NB4 (cell line): ENCODE results near the gene CSMD2.

Source experiments
- DNase-seq: peaks from one replicate; pipeline ENCODE4 v3.0.0; 2010; ENCODE audit warnings: low read depth
- H3K4me3 ChIP-seq: one replicate; pipeline ENCODE4 v1.5.1; 2011; ENCODE audit warnings: mild to moderate bottlenecking, low read depth, low read length, moderate library complexity
- CTCF ChIP-seq: IDR thresholded peaks from one replicate; pipeline ENCODE4 v1.5.1; 2012; ENCODE audit warnings: low read depth, low read length
- MAX ChIP-seq: IDR thresholded peaks from 2 replicates; pipeline ENCODE4 v1.6.1; 2011; ENCODE audit warnings: low read depth, low read length
- MYC ChIP-seq: IDR thresholded peaks from 2 replicates; pipeline ENCODE4 v1.6.1; 2011; ENCODE audit warnings: low read depth, low read length
- POLR2A ChIP-seq: IDR thresholded peaks from 2 replicates; pipeline ENCODE4 v1.6.1; 2011; ENCODE audit warnings: mild to moderate bottlenecking; ENCODE audit not compliant: insufficient read length; ENCODE audit errors: extremely low read depth

Gene CSMD2

GRCh38 chr1:34052565-34052964 is 112.5 kb downstream of the CSMD2 start:
- no peak for DNase-seq
- H3K4me3 ChIP-seq: no peak overlapping the region
- TF ChIP-seq MYC (no peak), CTCF (no peak), MAX (no peak), POLR2A (no peak)

GRCh38 chr1:34050709-34051485 is 114.1 kb downstream of the CSMD2 start:
- TF ChIP-seq POLR2A (no peak), MAX (no peak), CTCF (no peak), MYC (no peak)
- H3K4me3 ChIP-seq: no peak overlapping the region
- DNase-seq: no peak

- no peak for DNase-seq
- no peak for TF ChIP-seq CTCF
- no peak for TF ChIP-seq MAX
- no peak for TF ChIP-seq MYC
- no peak for TF ChIP-seq POLR2A
- no peak overlapping the region for H3K4me3 ChIP-seq
These were observed 115.0 kb downstream of the CSMD2 start for GRCh38 chr1:34049994-34050393.

- TF ChIP-seq POLR2A: no peak
- no peak for TF ChIP-seq CTCF
- no peak for TF ChIP-seq MAX
- TF ChIP-seq MYC: no peak
- H3K4me3 ChIP-seq: no peak overlapping the region
- no peak for DNase-seq
These were observed 115.6 kb downstream of the CSMD2 start for GRCh38 chr1:34049477-34049876.

- TF ChIP-seq MAX (no peak), POLR2A (no peak), MYC (no peak), CTCF (no peak)
- DNase-seq: no peak
- H3K4me3 ChIP-seq: no peak overlapping the region
These were observed 127.2 kb downstream of the CSMD2 start for GRCh38 chr1:34037856-34038255.
